BE2C (cell line): ENCODE results near the gene PALM.
A peak's percentile ranks its signal among the peaks of the same experiment; 100 is the strongest.

ENCODE experiments used
- DNase-seq: peaks from one replicate; pipeline ENCODE4 v3.0.0-alpha.2; 2020
- H3K27me3 ChIP-seq: fragments of 250-450 bp; sonication (Bioruptor Pico); 2 replicates; pipeline ENCODE4 v1.5.1; 2020; ENCODE audit warnings: mild to moderate bottlenecking
- H3K36me3 ChIP-seq: fragments of 250-450 bp; sonication (Bioruptor Pico); 2 replicates; pipeline ENCODE4 v1.5.1; 2020; ENCODE audit warnings: mild to moderate bottlenecking
- H3K4me1 ChIP-seq: fragments of 250-450 bp; sonication (Bioruptor Pico); 2 replicates; pipeline ENCODE4 v1.5.1; 2020
- H3K4me3 ChIP-seq: 2 replicates; pipeline ENCODE4 v1.5.1; 2011; ENCODE audit warnings: low read depth, low read length
- H3K9me3 ChIP-seq: fragments of 250-450 bp; sonication (Bioruptor Pico); 2 replicates; pipeline ENCODE4 v1.5.1; 2020
- TF ChIP-seq, protein P1 (sequence below): IDR thresholded peaks from 2 replicates; pipeline ENCODE4 v1.5.1; 2012; ENCODE audit warnings: mild to moderate bottlenecking, low read depth, low read length

PALM gene

DNA sequence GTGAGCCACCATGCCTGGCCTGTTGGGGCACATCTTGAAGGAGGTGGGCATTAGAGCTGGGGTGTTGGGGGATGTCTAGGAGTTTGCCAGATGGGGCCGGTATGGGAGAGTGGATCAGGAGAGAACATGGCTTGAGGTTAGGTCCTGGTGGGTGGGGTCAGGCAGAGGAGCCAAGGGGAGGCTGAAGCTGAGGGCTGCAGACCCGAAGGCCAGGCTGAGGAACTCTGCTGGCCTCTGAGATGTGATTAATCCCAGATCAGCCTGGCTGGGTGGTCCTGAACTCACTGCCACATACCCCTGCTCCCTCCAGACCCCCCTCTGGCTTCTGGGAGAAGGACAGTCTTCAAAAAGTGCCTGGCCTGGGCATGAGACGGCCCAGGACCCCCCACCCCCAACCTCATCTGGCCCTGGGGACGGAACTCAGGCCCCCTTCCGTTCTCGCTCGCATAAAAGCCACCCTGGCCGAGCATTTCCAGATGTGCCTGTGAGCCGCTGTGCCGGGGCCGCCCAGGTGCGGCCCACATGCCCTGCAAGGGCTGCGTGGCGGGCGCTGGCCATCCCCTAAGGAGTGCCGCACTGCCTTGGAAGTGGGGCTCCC, 29.8 kb upstream of the PALM start:
- Histone ChIP-seq H3K36me3 (no peaks in the 10 kb centered on the region), H3K27me3 (peaks cover 25% of the 10 kb centered on the region), H3K4me3 (no peak overlapping the region), H3K9me3 (no peaks in the 10 kb centered on the region; the same call in 1 of the 2 replicates), H3K4me1 (no peaks in the 10 kb centered on the region)
- no peak for DNase-seq
- TF ChIP-seq, protein P1, sequence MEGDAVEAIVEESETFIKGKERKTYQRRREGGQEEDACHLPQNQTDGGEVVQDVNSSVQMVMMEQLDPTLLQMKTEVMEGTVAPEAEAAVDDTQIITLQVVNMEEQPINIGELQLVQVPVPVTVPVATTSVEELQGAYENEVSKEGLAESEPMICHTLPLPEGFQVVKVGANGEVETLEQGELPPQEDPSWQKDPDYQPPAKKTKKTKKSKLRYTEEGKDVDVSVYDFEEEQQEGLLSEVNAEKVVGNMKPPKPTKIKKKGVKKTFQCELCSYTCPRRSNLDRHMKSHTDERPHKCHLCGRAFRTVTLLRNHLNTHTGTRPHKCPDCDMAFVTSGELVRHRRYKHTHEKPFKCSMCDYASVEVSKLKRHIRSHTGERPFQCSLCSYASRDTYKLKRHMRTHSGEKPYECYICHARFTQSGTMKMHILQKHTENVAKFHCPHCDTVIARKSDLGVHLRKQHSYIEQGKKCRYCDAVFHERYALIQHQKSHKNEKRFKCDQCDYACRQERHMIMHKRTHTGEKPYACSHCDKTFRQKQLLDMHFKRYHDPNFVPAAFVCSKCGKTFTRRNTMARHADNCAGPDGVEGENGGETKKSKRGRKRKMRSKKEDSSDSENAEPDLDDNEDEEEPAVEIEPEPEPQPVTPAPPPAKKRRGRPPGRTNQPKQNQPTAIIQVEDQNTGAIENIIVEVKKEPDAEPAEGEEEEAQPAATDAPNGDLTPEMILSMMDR, result no peak

DNA sequence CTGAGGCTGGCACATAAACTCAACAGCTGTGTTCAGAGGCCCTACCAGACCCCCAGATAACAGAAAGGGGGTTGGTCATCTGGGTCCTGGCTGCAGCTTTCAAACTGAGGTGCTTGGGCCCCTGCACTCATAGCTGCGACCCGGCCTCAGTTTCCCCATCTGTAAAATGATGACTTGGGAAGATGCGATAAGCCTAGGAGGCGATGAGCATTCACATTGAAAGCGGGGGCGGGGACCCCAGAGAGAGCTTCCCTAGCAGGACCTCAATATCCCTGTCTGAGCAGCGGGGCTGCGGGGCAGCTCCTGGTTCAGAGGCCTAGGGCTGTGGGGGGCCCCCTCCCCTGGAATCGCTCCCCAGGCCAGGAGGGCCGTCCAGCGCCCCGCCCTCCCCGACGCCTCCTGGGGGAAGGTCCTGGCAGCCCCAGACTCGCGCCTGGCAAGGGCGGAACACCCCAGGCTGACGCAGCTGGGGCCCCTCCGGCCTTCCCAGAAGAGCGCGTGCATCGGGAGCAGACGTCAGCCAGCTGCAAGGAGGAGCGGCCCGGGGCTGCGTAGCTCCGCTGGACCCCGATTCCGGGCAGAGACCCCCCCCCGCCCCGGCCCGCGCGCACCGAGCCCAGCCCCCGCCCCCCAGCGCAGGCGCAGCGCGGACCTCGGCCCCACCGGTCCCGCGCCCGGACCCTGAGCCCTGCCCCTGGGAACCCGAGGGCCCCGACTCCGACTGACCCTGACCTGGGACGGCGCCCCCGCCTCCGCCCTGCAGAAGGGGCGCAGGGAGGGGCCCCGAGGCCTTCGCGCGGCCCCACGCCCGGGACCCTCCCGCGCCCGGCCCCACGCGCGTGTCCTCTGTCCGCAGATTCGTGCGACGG, 29.1 kb upstream of the PALM start:
- no peaks in the 10 kb centered on the region; the same call in 1 of the 2 replicates for H3K9me3 ChIP-seq
- TF ChIP-seq, protein P1, result no peak
- peak; percentile 53 for DNase-seq
- peaks cover 25% of the 10 kb centered on the region for H3K27me3 ChIP-seq
- peak overlapping the region; percentile 49 for H3K4me3 ChIP-seq
- no peaks in the 10 kb centered on the region for H3K36me3 ChIP-seq
- no peaks in the 10 kb centered on the region for H3K4me1 ChIP-seq

DNA sequence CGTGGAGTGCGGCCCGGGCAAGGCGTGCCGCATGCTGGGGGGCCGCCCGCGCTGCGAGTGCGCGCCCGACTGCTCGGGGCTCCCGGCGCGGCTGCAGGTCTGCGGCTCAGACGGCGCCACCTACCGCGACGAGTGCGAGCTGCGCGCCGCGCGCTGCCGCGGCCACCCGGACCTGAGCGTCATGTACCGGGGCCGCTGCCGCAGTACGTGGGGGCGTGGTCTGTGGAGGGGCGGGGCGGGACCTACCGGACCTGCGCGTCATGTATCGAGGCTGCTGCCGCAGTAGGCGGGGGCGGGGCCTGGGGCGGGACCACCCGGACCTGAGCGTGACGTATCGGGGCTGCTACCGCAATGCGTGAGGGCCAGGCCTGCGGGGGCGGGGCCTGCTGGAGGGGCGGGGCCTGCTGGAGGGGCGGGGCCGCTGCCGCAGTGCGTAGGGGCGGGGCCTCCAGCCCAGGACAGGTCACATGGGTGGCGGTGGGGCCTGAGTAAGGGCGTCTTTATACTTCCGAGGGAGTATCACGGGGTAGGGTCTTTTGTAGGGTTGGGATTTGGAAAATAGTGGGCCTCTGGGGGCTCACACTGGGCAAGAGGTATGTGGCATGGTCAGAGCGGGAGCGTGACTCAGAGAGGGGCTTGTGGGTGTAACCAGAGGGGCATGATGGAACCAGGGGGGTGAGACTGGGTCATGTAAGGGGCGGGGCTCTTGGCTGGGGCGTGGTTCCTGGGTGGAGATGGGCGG, 28.3 kb upstream of the PALM start:
- Histone ChIP-seq H3K4me1 (no peaks in the 10 kb centered on the region), H3K9me3 (no peaks in the 10 kb centered on the region; the same call in 1 of the 2 replicates), H3K36me3 (no peaks in the 10 kb centered on the region), H3K4me3 (peak overlapping the region; percentile 69), H3K27me3 (peaks cover 19% of the 10 kb centered on the region)
- DNase-seq, result peak; percentile 100
- TF ChIP-seq, protein P1, result peak; percentile 28; the same call in 1 of the 2 replicates

DNA sequence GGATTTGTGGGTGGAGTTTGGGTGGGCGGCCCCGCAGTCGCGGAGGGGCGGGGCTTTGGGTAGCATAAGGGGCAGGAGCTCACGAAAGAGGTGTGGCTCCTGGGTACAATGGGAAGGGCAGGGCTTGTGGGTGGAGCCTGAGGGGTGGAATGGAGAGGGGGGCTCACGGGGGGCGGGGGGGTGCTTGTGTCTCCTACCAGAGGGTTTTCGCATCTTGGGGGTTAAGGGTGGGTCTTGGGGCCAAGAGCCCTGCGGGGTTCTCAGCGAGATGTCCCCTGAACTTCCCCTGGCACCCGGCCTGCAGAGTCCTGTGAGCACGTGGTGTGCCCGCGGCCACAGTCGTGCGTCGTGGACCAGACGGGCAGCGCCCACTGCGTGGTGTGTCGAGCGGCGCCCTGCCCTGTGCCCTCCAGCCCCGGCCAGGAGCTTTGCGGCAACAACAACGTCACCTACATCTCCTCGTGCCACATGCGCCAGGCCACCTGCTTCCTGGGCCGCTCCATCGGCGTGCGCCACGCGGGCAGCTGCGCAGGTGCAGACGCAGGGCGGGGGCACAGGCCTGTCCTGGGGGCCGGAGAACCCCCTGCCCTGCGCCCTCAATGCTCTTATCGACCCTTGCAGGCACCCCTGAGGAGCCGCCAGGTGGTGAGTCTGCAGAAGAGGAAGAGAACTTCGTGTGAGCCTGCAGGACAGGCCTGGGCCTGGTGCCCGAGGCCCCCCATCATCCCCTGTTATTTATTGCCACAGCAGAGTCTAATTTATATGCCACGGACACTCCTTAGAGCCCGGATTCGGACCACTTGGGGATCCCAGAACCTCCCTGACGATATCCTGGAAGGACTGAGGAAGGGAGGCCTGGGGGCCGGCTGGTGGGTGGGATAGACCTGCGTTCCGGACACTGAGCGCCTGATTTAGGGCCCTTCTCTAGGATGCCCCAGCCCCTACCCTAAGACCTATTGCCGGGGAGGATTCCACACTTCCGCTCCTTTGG, 27.4 kb upstream of the PALM start:
- peaks cover 13% of the 10 kb centered on the region for H3K27me3 ChIP-seq
- H3K9me3 ChIP-seq, result no peaks in the 10 kb centered on the region; the same call in 1 of the 2 replicates
- TF ChIP-seq, protein P1, result no peak
- H3K4me1 ChIP-seq, result no peaks in the 10 kb centered on the region
- no peaks in the 10 kb centered on the region for H3K36me3 ChIP-seq
- DNase-seq, result peak; percentile 97
- H3K4me3 ChIP-seq, result peak overlapping the region; percentile 69

DNA sequence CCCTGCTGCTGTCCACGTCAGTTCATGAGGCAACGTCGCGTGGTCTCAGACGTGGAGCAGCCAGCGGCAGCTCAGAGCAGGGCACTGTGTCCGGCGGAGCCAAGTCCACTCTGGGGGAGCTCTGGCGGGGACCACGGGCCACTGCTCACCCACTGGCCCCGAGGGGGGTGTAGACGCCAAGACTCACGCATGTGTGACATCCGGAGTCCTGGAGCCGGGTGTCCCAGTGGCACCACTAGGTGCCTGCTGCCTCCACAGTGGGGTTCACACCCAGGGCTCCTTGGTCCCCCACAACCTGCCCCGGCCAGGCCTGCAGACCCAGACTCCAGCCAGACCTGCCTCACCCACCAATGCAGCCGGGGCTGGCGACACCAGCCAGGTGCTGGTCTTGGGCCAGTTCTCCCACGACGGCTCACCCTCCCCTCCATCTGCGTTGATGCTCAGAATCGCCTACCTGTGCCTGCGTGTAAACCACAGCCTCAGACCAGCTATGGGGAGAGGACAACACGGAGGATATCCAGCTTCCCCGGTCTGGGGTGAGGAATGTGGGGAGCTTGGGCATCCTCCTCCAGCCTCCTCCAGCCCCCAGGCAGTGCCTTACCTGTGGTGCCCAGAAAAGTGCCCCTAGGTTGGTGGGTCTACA, 25.9 kb upstream of the PALM start:
- Histone ChIP-seq H3K36me3 (no peaks in the 10 kb centered on the region), H3K4me1 (no peaks in the 10 kb centered on the region), H3K27me3 (peaks cover 4% of the 10 kb centered on the region; the same call in 1 of the 2 replicates), H3K4me3 (no peak overlapping the region), H3K9me3 (no peaks in the 10 kb centered on the region; the same call in 1 of the 2 replicates)
- TF ChIP-seq, protein P1, result no peak
- DNase-seq, result no peak
